ENCODE data around the gene CACNB4. TPM values are rescaled to one million over a fixed set of nuclear protein-coding genes. Genes with fewer than 3 reads are reported as not detected.

CACNB4 gene
- total RNA-seq, 1 experiment from 2014 or later = 1.7 TPM

- Histone ChIP-seq H3K27me3 (ENCODE audit: control insufficient read depth, insufficient read depth, low read length) (no peaks in the 10 kb centered on the region), H3K9me3 (ENCODE audit: control insufficient read depth, insufficient read depth, low read depth, low read length) (no peaks in the 10 kb centered on the region), H3K36me3 (ENCODE audit: control insufficient read depth, insufficient read depth, low read length) (no peaks in the 10 kb centered on the region), H3K27ac (ENCODE audit: low read length) (no peak overlapping the region), H3K4me3 (ENCODE audit: low read depth in 2 of 2, low read length in 2 of 2) (no peak overlapping the region), H3K4me1 (ENCODE audit: control insufficient read depth, insufficient read depth, low read length) (peaks cover 10% of the 10 kb centered on the region)
- POLR2A ChIA-PET = no interaction called here
- in situ Hi-C loops (cut with HindIII; ENCODE audit: low pct_unique_long_range_greater_than_20kb, low sequenced_read_pairs) = no loop called here
- no TSS peak for BruUV-seq (replicated peaks)
- CTCF ChIA-PET = no interaction called here
- ATAC-seq (no peak), DNase-seq (ENCODE audit: low read depth, low spot score) (no peak)
- intact Hi-C loops (cut with micrococcal nuclease; ENCODE audit: unreplicated experiment) = no loop called here
- TF ChIP-seq REST (IDR thresholded peaks at IDR 0.05; ENCODE audit: insufficient read depth in 1 of 2, low read depth in 2 of 2, low read length in 1 of 2) (no peak), POLR2AphosphoS5 (IDR thresholded peaks at IDR 0.05; ENCODE audit: low read depth, low read length) (no peak), TCF7L2 (IDR thresholded peaks at IDR 0.05; ENCODE audit: low read depth, low read length) (no peak), CTCF (IDR thresholded peaks at IDR 0.05) (no peak), SIN3A (IDR thresholded peaks at IDR 0.05; ENCODE audit: borderline replicate concordance, insufficient read depth, low read depth, low read length) (no peak)
Measured at GRCh38 chr2:151819920-151820319, 278.9 kb downstream of the CACNB4 start.

- H3K36me3 ChIP-seq (ENCODE audit: control insufficient read depth, insufficient read depth, low read length) = peaks cover 4% of the 10 kb centered on the region; the same call in 1 of the 2 replicates
- H3K9me3 ChIP-seq (ENCODE audit: control insufficient read depth, insufficient read depth, low read depth, low read length) = no peaks in the 10 kb centered on the region
- DNase-seq (ENCODE audit: low read depth, low spot score) = no peak
- no peak overlapping the region for H3K27ac ChIP-seq (ENCODE audit: low read length)
- BruUV-seq (replicated peaks) = no TSS peak
- in situ Hi-C loops (cut with HindIII; ENCODE audit: low pct_unique_long_range_greater_than_20kb, low sequenced_read_pairs) (no loop called here), intact Hi-C loops (cut with micrococcal nuclease; ENCODE audit: unreplicated experiment) (no loop called here)
- ChIA-PET CTCF (no interaction called here), POLR2A (no interaction called here)
- no peak overlapping the region for H3K4me3 ChIP-seq (ENCODE audit: low read depth in 2 of 2, low read length in 2 of 2)
- no peak for ATAC-seq
- H3K4me1 ChIP-seq (ENCODE audit: control insufficient read depth, insufficient read depth, low read length) = no peaks in the 10 kb centered on the region
- H3K27me3 ChIP-seq (ENCODE audit: control insufficient read depth, insufficient read depth, low read length) = no peaks in the 10 kb centered on the region
- TF ChIP-seq TCF7L2 (IDR thresholded peaks at IDR 0.05; ENCODE audit: low read depth, low read length) (no peak), REST (IDR thresholded peaks at IDR 0.05; ENCODE audit: insufficient read depth in 1 of 2, low read depth in 2 of 2, low read length in 1 of 2) (no peak), SIN3A (IDR thresholded peaks at IDR 0.05; ENCODE audit: borderline replicate concordance, insufficient read depth, low read depth, low read length) (no peak), POLR2AphosphoS5 (IDR thresholded peaks at IDR 0.05; ENCODE audit: low read depth, low read length) (no peak)
Measured at GRCh38 chr2:151817929-151818328, 280.9 kb downstream of the CACNB4 start.

Data from Panc1 (cell line).